ENCODE results near the gene INSYN2B.
"Not testable (repeated sequence)": the region's sequence is repeated elsewhere in the genome, so short reads cannot be mapped to it uniquely, and the experiment has no call there.

INSYN2B gene

DNA sequence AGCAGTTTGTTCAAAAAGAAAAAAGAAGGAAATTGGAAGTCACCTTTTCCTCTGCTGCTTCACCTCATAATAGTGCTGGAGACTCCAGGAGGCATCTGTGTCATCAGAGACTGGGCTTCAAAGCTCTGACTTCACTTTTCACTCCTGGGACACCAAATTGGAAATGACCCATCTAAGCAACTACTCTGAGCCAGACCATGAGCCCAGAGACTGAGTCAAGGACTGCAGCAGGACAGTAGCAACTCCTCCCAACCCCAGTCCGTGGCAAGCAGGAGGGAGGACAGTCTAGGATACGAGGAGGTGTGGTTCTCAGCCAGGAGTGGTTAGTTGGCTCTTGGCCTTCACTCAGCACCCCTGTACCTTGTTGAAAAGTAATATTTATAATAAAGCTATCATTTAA is 131.5 kb downstream of the INSYN2B start:
- DNase-seq (ENCODE audit: low read depth in 2 of 2) = no peak

DNA sequence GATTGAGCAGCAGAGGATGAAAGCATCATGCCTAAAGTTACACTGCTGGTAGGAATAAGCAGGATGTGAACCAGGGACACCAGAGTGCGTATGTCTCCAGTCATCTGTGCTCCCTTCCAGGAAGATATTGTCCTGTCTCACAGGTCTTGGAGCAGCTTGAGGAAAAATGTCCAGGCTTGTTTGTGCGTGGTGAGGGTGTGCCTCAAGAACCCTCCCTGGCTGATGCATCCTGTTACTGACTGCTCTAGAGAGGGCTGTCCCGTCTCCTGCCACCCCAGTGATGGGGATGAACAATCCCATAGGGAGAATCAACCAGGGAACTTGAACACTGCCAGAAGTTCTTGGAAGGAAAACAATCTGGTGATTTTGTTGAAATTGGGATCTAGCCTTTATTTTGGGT is 132.0 kb downstream of the INSYN2B start:
- no peak for DNase-seq (ENCODE audit: low read depth in 2 of 2)

DNA sequence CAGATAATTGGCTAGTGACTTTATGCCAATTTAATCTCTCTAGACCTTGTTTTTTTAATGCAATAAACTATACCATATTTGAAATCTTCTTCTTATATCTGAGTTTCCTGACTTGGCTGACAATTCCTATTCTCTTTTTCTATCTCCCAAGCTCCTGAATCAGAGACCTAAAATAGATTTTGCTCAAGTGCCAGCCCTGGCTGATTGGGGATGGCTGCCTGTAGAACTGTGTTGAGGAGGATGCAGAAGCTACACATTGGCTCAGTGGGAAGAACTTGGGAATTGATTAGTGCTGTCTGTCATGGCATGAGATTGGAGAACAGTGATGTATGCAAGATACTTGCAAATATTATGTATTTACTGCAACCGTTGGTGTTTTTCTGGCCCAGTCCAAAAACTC is 132.8 kb downstream of the INSYN2B start:
- DNase-seq (ENCODE audit: low read depth in 2 of 2) = no peak

DNA sequence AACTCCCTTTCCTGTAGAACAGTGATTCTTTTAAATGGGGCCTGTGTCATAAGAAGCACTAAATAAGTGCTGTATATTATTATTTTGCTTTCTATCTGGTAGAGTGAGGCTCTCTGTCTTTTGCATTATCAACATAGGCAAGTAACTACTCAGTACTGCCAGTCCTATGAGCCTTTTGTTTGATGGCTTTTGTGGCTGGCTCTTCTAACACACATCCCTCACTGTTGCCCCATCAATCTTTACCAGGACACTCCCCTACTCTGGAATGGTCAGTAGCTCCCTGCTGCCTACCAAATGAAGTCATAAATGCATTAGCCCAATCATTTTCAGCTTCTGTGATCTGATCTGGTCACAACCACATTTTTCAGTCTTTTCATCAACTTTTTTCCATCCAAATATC is 137.6 kb downstream of the INSYN2B start:
- DNase-seq (ENCODE audit: low read depth in 2 of 2) = no peak

DNA sequence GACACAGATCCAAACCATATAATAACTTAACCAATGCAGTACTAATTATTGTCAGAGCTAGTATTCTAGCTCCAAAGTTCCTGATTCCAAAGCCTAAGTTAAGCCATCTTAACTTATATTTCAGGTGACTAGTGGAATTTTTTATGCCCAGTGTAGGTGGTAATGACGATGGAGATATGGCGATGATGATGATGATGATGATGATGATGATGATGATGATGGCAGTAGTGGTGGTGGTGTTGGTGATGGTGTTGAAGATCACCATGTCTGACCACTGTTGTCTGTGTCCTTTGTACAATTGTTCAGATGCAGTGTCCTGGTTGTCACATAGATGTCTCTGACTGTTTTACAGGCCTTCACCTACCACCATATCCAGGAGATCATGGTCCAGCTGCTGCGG is 139.9 kb downstream of the INSYN2B start:
- DNase-seq (ENCODE audit: low read depth in 2 of 2) = no peak

DNA sequence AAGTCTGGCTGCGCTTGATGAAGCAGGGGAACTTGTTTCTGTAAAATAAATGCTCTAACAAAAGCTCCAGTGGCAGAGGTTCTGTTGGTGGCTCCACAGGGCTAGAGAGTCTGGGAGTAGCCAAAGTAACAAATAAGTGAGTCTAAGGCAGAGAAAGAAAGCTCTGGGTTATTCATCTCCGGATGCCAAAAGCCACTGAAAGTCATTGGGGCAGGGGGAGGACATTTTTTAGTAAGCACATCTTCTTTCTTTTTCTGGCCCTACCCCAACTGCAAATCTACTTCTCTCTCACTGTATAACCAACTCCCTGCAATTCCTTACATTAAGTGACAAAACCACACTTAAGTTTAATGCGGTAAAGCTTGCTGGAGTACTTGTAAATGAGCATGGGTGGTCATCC is 141.6 kb downstream of the INSYN2B start:
- no peak for DNase-seq (ENCODE audit: low read depth in 2 of 2)

DNA sequence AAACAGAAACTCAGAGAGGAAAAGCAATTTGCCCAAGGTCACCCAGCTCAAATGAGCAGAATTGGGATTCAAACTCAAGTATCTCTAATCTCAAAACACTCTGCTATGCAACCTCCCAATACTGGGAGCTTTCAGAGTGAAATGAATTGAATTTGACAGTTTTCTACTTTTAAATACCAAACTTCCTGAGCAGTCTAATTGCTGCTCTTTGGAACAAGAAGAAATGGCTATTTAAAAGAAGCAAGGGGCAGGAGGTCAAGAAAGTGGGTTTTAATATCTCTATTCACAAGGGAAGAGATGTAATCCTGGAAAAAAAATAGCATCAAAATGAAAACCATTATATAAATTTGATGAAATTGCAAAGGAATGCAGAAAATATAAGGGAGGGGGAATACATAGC is 142.6 kb downstream of the INSYN2B start:
- no peak for DNase-seq (ENCODE audit: low read depth in 2 of 2)

DNA sequence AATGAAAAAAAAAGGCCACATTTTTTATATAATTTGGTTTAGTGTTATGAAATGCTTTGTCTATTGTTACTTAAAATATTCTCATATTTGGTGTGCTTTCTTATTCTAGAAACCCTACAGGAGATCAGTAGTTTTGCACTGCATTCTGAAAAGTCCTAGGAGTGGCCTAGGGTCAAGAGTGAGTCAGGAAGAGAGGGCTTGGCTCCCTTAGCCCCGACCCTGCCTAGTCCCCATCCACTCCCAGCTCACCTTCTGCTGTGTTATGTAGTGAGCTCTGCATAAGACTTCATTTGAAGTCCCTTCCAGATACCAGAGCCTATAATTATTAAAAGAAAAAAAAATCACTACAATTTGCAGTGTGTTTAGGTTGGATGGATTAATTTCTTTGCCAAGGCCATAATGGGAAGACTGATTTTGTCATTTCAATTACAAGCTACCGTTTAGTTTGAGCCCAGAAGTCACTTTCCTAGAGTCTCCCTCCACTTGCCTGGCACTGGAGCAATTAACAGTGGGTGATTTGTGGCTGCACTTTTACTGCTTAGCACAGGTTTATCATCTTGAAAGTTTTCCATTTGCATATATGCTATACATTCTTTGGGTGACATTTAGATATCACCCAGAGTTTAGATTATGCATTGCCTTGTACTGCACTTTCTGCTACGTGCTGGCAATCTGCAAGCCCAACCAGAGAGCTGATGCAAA is 143.3 kb downstream of the INSYN2B start:
- DNase-seq (ENCODE audit: low read depth in 2 of 2) = no peak

DNA sequence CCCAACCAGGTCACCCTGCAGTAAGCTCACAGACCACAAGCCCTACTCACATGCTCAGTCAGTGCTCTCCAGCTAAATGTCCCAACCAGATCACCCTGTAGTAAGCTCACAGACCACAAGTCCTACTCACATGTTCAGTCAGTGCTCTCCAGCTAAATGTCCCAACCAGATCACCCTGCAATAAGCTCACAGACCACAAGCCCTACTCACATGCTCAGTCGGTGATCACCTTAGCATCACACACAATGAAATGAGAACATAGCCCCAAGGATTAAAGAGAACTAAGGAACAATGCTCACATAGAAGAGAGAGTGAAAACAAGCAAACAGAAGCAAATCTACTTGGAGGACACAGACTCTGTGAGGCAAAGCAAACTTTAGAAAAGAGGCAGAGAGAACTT is 145.8 kb downstream of the INSYN2B start:
- DNase-seq (ENCODE audit: low read depth in 2 of 2) = not testable (repeated sequence)

DNA sequence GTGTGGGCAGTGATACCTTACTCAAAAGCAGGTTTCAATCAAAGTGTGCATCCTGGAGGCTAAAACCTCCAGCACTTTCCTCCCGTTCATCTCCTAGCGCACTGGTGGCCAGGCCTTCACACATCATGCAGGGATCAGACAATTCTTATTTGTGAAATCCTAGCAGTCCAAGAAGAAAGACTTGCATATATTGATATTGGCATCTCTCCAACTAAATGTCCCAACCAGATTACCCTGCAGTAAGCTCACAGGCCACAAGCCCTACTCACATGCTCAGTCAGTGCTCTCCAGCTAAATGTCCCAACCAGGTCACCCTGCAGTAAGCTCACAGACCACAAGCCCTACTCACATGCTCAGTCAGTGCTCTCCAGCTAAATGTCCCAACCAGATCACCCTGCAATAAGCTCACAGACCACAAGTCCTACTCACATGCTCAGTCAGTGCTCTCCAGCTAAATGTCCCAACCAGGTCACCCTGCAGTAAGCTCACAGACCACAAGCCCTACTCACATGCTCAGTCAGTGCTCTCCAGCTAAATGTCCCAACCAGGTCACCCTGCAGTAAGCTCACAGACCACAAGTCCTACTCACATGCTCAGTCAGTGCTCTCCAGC is 146.5 kb downstream of the INSYN2B start:
- DNase-seq (ENCODE audit: low read depth in 2 of 2) = not testable (repeated sequence)

DNA sequence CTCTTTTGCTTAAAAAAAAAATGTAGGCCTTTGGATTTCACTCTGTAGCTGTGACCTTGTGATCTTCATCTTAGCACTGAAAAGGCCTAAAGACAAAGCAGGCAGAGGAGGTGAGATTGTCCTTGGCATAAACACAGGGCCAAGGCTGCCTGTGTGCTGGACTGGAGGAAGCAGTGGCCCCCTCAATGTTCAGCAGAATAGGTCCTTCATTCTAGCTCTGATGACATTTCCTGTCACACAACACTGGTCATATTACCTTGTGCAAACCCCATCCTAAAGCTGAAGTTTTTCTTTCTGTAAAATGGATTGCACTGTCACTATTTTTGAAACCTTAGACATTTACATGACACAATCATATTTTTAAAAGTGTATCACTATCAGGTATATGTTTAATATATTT is 147.4 kb downstream of the INSYN2B start:
- DNase-seq (ENCODE audit: low read depth in 2 of 2) = no peak

DNA sequence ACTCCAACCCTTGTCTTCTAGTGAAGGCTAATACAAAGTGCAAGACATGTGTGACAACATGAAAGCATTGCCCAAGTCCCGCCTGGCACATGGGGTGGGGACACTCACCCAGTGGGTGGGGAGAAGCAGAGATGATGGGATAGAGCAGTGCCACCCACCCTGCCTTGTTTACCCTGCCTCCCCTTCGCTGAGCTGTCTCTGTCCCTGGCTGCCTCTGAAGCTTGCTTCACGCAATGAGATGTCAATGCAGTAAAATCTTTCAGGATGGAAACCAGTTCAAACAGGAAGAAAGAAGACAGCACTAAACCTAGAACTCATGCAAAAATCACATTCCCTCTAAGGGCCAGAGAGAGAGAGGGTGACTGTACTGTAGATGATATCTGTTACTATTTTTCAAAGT is 148.0 kb downstream of the INSYN2B start:
- no peak for DNase-seq (ENCODE audit: low read depth in 2 of 2)

DNA sequence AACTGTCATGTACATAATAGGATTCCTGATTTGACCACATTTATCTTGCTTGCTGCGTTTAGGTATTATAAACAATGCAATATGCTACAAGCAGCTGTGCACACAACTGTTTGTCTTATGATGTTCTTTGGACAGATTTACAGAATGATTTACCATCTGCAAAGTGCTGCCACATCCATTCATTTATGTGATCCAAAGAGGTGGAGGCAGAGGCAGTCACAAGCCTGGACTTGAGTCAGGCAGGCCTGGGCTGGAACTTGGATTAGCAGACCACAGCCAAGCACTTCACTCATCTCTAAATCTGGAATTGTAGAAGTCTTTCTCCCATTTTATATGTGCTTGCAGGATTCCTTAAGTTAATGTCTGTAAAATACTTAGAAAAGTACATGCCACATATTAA is 149.0 kb downstream of the INSYN2B start:
- DNase-seq (ENCODE audit: low read depth in 2 of 2) = no peak

DNA sequence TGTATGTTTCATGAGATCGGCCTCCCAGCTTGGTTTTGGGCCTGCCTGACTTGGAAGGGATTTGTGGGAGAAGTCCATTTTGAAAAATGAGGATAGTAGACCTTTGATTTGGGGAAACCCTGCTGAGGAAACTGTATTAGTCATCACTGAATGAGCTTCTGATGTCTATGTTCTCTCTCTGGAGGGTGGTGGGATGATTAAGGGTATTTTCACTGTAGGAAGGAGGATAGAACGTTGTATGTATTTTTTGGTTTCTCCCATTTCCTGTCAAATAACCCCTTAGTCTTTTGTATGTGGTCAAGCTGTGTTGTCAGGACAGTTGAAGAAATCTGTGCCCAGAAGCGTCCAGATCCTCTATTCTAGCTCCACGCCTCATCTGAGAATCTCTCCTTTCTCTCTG is 151.9 kb downstream of the INSYN2B start:
- DNase-seq (ENCODE audit: low read depth in 2 of 2) = no peak

DNA sequence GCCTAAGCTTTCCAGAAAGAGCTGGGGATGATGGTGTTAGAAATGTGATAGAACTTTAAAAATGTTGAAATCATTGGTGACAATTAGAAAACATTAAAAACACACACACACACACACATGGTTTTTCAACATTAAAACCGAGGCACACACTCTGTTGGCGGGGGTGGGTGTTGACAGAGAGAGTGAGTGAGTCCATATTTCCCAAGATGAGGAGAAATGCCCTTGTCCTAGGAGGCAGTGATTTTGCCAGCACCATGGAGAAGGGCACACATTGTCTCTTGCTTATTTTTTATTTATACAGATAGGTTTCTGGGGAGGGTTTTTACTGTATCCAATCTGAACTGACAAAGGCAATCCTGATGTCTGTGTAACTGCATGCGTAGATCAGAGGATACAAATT is 152.5 kb downstream of the INSYN2B start:
- DNase-seq (ENCODE audit: low read depth in 2 of 2) = no peak

DNA sequence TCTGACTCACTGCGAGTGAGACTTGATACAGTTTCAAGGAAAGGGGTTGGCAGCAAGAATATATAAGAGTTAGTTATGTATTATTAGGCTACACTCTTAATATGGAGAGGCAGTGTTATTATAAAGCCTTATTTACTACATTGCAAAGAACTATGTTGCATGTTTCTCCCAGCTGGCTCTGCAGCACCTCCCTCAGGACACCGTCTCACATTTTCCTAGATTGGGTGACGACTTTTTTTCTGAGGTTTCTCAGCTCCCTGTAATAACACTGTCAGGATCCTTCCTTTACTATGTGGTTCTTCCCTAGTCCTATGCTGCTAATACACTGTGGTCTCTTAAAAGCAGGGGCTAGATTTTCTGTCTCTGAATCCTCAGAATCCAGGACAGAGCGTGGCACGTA is 153.7 kb downstream of the INSYN2B start:
- DNase-seq (ENCODE audit: low read depth in 2 of 2) = no peak

DNA sequence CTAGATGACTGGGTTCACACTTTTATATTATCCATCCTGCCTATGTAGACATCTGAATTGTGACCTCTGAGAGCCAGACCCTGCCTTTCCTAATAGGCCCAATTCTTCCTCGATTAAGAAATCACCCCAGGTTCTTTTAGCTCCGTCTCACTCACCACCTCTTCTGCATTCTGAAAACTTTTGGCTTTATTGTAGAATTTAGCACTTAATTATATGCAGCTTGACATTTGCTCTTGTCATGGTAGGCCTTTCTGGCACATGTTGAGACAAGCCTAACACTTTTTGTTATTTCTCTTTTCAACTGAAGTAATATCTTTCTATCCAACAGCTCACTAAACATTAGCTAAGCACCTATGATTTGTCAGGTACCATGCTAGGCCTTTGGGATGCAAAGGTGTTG is 163.3 kb downstream of the INSYN2B start:
- DNase-seq (ENCODE audit: low read depth in 2 of 2) = no peak

DNA sequence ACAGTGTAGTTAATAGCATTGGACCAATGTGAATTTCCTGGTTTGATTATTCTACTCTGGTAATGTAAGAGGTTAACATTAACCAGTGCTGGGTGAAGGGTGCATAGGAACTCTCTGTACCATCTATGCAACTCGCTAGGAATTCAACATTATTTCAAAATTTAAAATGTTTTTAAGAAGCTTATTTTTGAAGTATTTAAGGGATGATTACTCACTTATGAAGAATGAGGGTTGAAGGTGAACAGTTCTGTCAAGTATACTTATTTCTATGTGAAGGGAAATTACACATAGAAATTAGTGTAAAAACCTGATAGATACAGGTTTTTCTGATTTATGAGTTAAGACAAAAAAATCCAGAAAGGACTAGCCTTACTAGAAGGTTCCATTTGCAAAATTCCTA is 165.8 kb downstream of the INSYN2B start:
- no peak for DNase-seq (ENCODE audit: low read depth in 2 of 2)

Measured in stimulated activated CD8-positive, alpha-beta memory T cell treated with anti-CD3 and anti-CD28 coated beads, Interleukin-7, amount 100 ng/mL, for 1 hour (primary cell).